GM21423 (cell line): ENCODE measurements around the gene BRINP1.

Experiments
- ATAC-seq: cut with Tn5 transposase; IDR thresholded peaks from one replicate; pipeline ENCODE4 v1.9.1; 2021; ENCODE audit warnings: mild to moderate bottlenecking, moderate library complexity; ENCODE audit not compliant: unreplicated experiment

BRINP1 gene

GRCh38 chr9:119368681-119369581 lies at the start of gene BRINP1:
BRINP1 (minus strand) TSS chr9:119369435; CDS start chr9:119313355, 56,080 bp downstream.
- ATAC-seq: no peak

GRCh38 chr9:119418721-119419120 lies 49.5 kb upstream of the BRINP1 start:
- no peak for ATAC-seq

- no peak for ATAC-seq
Measured at GRCh38 chr9:119416793-119417192, 47.6 kb upstream of the BRINP1 start.

GRCh38 chr9:119412399-119412798 lies 43.2 kb upstream of the BRINP1 start:
- no peak for ATAC-seq

GRCh38 chr9:119409552-119409951 lies 40.3 kb upstream of the BRINP1 start:
- no peak for ATAC-seq

GRCh38 chr9:119400606-119401005 lies 31.4 kb upstream of the BRINP1 start:
- no peak for ATAC-seq

GRCh38 chr9:119398350-119398749 lies 29.1 kb upstream of the BRINP1 start:
- no peak for ATAC-seq

GRCh38 chr9:119391878-119392277 lies 22.6 kb upstream of the BRINP1 start:
- ATAC-seq: no peak

GRCh38 chr9:119375892-119376291 lies 6.7 kb upstream of the BRINP1 start:
- no peak for ATAC-seq

GRCh38 chr9:119372951-119373350 lies 3.7 kb upstream of the BRINP1 start:
- no peak for ATAC-seq

GRCh38 chr9:119370816-119371215 lies 1.6 kb upstream of the BRINP1 start:
- ATAC-seq: no peak

- no peak for ATAC-seq
Measured at GRCh38 chr9:119369680-119370366, 588 bp upstream of the BRINP1 start.

GRCh38 chr9:119368179-119368578 lies 1.1 kb downstream of the BRINP1 start:
- no peak for ATAC-seq

GRCh38 chr9:119367683-119368075 lies 1.6 kb downstream of the BRINP1 start:
- no peak for ATAC-seq

GRCh38 chr9:119366909-119367682 lies 2.1 kb downstream of the BRINP1 start:
- ATAC-seq: no peak

- no peak for ATAC-seq
Measured at GRCh38 chr9:119365291-119366027, 3.8 kb downstream of the BRINP1 start.

GRCh38 chr9:119360237-119360636 lies 9.0 kb downstream of the BRINP1 start:
- no peak for ATAC-seq

GRCh38 chr9:119357336-119358096 lies 11.7 kb downstream of the BRINP1 start:
- ATAC-seq: no peak

- ATAC-seq: no peak
Measured at GRCh38 chr9:119349351-119349825, 19.8 kb downstream of the BRINP1 start.
